Measurements from ENCODE around the gene GJD3.

GJD3 gene

DNA sequence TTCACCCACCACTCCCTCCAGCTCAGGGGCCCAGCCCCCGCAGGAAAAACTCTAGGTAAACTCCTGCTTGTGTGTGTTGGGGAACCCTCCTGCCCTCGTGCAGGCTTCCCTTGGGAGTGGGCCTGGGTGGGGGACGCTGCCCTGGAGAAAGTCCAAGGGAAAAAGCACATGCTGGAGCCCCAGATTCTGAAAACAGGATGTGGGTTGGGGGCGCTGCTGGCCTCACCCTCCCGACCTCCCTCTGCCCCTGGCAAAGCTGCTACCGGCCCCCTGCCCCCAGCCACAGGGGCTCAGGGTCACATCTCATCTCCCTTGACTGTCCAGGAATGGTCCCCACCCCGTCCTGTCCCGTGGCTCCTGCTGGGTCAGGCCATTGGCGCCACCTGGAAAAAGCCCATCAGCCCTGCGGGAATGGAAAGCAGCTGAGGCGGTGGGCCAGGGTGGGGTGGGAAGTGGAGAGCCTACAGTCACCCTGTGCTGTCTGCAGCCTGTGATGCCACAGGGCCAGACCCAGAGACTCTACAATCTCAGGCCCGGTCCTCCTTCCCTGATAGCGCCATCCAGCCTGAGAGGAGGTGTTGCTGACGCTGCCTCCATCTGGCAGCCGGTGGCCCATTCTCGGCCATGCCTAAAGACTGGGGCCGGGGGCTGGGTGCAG, 2.5 kb upstream of the GJD3 start:
- H3K4me3 ChIP-seq (ENCODE audit: low read depth, low read length), result no peak overlapping the region
- TF ChIP-seq, protein P1, sequence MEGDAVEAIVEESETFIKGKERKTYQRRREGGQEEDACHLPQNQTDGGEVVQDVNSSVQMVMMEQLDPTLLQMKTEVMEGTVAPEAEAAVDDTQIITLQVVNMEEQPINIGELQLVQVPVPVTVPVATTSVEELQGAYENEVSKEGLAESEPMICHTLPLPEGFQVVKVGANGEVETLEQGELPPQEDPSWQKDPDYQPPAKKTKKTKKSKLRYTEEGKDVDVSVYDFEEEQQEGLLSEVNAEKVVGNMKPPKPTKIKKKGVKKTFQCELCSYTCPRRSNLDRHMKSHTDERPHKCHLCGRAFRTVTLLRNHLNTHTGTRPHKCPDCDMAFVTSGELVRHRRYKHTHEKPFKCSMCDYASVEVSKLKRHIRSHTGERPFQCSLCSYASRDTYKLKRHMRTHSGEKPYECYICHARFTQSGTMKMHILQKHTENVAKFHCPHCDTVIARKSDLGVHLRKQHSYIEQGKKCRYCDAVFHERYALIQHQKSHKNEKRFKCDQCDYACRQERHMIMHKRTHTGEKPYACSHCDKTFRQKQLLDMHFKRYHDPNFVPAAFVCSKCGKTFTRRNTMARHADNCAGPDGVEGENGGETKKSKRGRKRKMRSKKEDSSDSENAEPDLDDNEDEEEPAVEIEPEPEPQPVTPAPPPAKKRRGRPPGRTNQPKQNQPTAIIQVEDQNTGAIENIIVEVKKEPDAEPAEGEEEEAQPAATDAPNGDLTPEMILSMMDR (IDR thresholded peaks at IDR 0.05; ENCODE audit: insufficient read depth, low read depth, low read length, missing control alignments), result no peak
- no peak for DNase-seq (ENCODE audit: low read depth)

DNA sequence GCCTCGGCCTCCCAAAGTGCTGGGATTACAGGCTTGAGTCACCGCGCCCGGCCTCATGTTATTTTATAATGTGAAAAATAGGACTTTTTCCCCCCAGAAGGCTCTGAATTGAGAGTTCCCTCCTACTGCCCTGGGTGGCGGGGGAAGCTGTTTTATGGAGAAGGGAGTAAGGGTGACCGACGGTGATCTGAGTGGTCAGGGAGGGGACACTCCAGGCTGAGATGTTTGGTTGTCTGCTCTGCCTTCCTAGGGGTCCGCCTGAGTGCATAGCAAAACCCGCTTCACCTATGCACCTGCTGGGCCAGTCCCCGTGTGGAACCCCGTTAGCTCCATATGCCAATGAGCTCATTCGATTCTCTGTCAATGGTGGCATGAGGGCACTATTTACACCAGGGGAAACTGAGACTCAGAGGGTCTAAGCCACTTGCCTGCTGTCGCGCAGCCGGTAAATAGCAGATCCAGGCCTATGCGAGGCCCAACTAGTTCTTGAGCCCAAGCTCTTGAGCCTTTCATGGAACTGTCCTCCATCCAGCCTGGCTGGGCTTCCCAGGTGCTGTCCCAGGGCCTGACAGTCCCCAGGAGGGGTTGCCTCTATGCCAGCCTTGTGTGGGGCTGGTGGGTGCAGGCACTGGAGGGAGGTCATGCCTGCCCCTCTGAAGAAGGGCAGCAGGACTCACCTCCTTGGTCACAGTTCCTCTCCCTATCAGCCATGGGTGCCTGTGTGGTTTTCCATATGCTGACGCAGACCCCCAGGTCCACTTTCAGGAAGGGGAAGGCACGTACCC, 1.7 kb upstream of the GJD3 start:
- H3K4me3 ChIP-seq (ENCODE audit: low read depth, low read length), result no peak overlapping the region
- DNase-seq (ENCODE audit: low read depth), result no peak
- TF ChIP-seq, protein P1 (IDR thresholded peaks at IDR 0.05; ENCODE audit: insufficient read depth, low read depth, low read length, missing control alignments), result no peak

- TF ChIP-seq, protein P1 (IDR thresholded peaks at IDR 0.05; ENCODE audit: insufficient read depth, low read depth, low read length, missing control alignments), result no peak
- H3K4me3 ChIP-seq (ENCODE audit: low read depth, low read length), result no peak overlapping the region
- no peak for DNase-seq (ENCODE audit: low read depth)
Observed at GRCh38 chr17:40364906-40365305, 369 bp upstream of the GJD3 start.

- DNase-seq (ENCODE audit: low read depth), result peak; percentile 44
- peak overlapping the region; percentile 55 for H3K4me3 ChIP-seq (ENCODE audit: low read depth, low read length)
- TF ChIP-seq, protein P1 (IDR thresholded peaks at IDR 0.05; ENCODE audit: insufficient read depth, low read depth, low read length, missing control alignments), result no peak
Observed at GRCh38 chr17:40363111-40363827, 1.3 kb downstream of the GJD3 start.

DNA sequence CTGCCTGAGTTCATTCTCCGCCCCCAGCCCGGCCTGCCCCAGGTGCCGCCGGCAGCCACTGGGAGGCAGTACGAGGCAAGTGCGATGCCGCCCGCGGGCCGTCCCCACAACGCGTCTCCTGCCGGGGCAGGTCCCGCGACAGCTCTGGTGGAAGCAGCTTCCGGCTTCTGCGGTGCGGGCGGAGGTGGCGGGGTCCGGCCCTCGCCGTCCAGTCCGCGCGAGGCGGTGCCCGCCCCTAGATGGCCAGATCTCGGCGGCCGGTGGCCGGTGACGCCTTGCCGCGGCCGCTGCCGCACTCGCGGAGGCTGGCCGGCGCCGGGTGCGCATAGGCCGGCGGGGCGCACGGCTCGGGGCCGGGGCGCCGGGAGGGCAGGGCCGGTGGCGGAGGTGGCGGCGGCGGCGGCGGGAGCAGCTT, 1.8 kb downstream of the GJD3 start:
- peak overlapping the region; percentile 55 for H3K4me3 ChIP-seq (ENCODE audit: low read depth, low read length)
- peak; percentile 92 for DNase-seq (ENCODE audit: low read depth)
- TF ChIP-seq, protein P1 (IDR thresholded peaks at IDR 0.05; ENCODE audit: insufficient read depth, low read depth, low read length, missing control alignments), result peak; percentile 83

DNA sequence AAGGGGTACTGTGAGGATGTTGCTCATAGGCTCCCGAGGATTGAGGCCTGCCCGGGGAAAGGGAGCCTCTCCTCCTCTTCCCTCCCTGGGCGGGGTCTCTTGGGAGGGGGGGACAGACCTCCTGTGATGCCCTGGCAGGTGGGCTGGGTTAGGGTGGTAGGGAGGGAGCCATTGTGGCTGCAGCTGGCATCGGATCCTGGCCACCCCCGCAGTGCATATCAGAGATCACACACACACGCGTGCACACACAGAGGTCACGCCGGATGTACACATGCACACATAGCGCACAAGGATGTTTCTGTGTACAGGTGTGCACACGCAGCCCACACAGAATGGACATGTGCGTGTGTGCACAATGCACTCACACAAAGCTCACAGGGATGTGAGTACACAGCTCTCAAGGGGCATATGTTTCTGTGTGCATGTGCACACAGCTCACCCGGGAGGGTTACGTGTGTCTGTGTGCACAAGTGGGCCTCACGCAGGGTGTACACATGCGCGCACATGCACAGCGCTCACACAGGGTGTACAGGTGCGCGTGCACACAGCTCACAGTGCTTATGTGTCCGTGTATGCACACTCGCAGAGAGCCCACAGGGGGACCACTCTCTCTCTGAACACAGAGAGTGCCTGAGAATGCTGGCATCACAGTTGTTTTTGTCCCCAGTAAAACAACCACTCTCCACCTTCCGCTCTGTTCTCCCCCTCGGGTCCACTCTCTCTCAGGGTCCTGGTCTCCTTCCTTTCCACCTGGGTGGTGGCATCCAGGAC, 2.4 kb downstream of the GJD3 start:
- no peak for DNase-seq (ENCODE audit: low read depth)
- H3K4me3 ChIP-seq (ENCODE audit: low read depth, low read length), result peak overlapping the region; percentile 55; the same call in 1 of the 2 replicates
- TF ChIP-seq, protein P1 (IDR thresholded peaks at IDR 0.05; ENCODE audit: insufficient read depth, low read depth, low read length, missing control alignments), result no peak

Data from GM12865 (cell line).